Esophagus squamous epithelium (tissue), 5 donors: Measurements from ENCODE around the gene GNAI2. TPM values are rescaled to one million over a fixed set of nuclear protein-coding genes. Genes with fewer than 3 reads are reported as not detected.

Experiments used
- DNase-seq: peaks from one replicate; lab custom pipeline; 2025; lab: John Stamatoyannopoulos, UW
- H3K27ac ChIP-seq, 4 donors: fragments of 200-600 bp; sonication (generic); one replicate each; pipeline ENCODE4 v1.5.1; 2016 to 2019; ENCODE audit warnings: mild to moderate bottlenecking in 1 of 4
- H3K27me3 ChIP-seq, 4 donors: fragments of 200-600 bp; sonication (generic); 1 replicate in 3 of 4; 2 replicates in 1 of 4; pipeline versions ENCODE4 v1.5.1 to v1.6.0; 2017 to 2021; ENCODE audit warnings: antibody characterized with exemption in 1 of 4
- H3K36me3 ChIP-seq, 3 donors: fragments of 200-600 bp; sonication (generic); one replicate each; pipeline ENCODE4 v1.5.1; 2016 to 2019
- H3K4me1 ChIP-seq, 3 donors: fragments of 200-600 bp; sonication (generic); one replicate each; pipeline ENCODE4 v1.5.1; 2017 to 2019
- H3K4me3 ChIP-seq, 4 donors: fragments of 200-600 bp; sonication (generic); 1 replicate in 3 of 4; 2 replicates in 1 of 4; pipeline ENCODE4 v1.5.1; 2016 to 2019; ENCODE audit warnings: mild to moderate bottlenecking in 2 of 4, moderate library complexity in 1 of 4
- H3K9me3 ChIP-seq, 3 donors: fragments of 200-600 bp; sonication (generic); one replicate each; pipeline ENCODE4 v1.5.1; 2016 to 2019
- CTCF ChIP-seq, 6 experiments: fragments of 450-650 bp in 4 of 6; fragments of 200-600 bp in 2 of 6; sonication (generic) in 2 of 6; IDR thresholded peaks; one replicate each; pipeline ENCODE4 v1.5.1; 2016 to 2019; ENCODE audit warnings: antibody characterized with exemption in 6 of 6, mild to moderate bottlenecking in 4 of 6, moderate library complexity in 4 of 6
- POLR2A ChIP-seq, 4 donors: fragments of 450-650 bp; IDR thresholded peaks; one replicate each; pipeline ENCODE4 v1.6.1; 2017; ENCODE audit warnings: antibody characterized with exemption in 4 of 4, mild to moderate bottlenecking in 4 of 4, moderate library complexity in 3 of 4
- WGBS, 2 donors: methylation state at CpG; one replicate each; pipeline ENCODE4 v1.1.5; 2018; 5-methylcytosine and 5-hydroxymethylcytosine counted together
- intact Hi-C: fragments of 100-400 bp; cut with DNase I; formaldehyde crosslinking; loops from one replicate; pipeline ENCODE4 v1.15.0; 2022
- total RNA-seq, 4 donors: library from RNA; depleted of rRNA; stranded (reverse); fragments of >200 nt; gene quantifications; one replicate each; pipeline ENCODE4 v1.1.0, GENCODE V29; 2016
- donor health status: DM: yes; HTN: yes; CAD: no.

The GNAI2 gene
- total RNA-seq, 4 donors from 2014 or later = 39.8 to 122 (median 76.5) TPM

- WGBS, 2 donors = 100% methylated on average over 4 of the region's 6 CpGs; no CpG with 5 or more reads in 1 of the 2 donors
- intact Hi-C loops = no loop called here
- DNase-seq = no peak
- Histone ChIP-seq H3K27me3 (no peaks in the 10 kb centered on the region), H3K4me1 (peaks cover 17 to 33% (median 23%) of the 10 kb centered on the region in 3 donors), H3K27ac (no peak overlapping the region), H3K9me3 (no peaks in the 10 kb centered on the region), H3K36me3 (peaks cover 31 to 50% (median 32%) of the 10 kb centered on the region in 3 donors), H3K4me3 (no peak overlapping the region)
- TF ChIP-seq POLR2A (IDR thresholded peaks at IDR 0.05) (no peak), CTCF (IDR thresholded peaks at IDR 0.05) (no peak)
These were observed 53.1 kb downstream of the GNAI2 start for GRCh38 chr3:50289130-50289529.

GRCh38 chr3:50290161-50290641 is 54.2 kb downstream of the GNAI2 start:
- no peak for DNase-seq
- TF ChIP-seq POLR2A (IDR thresholded peaks at IDR 0.05) (no peak), CTCF (IDR thresholded peaks at IDR 0.05) (no peak)
- Histone ChIP-seq H3K36me3 (peaks cover 31 to 50% (median 32%) of the 10 kb centered on the region in 3 donors), H3K4me1 (peaks cover 17 to 33% (median 23%) of the 10 kb centered on the region in 3 donors), H3K9me3 (no peaks in the 10 kb centered on the region), H3K4me3 (no peak overlapping the region), H3K27ac (no peak overlapping the region), H3K27me3 (no peaks in the 10 kb centered on the region)
- intact Hi-C loops = no loop called here
- WGBS, 2 donors = 90 to 100% methylated on average over 1 to 11 of the region's 16 CpGs

GRCh38 chr3:50292159-50293078 is 56.4 kb downstream of the GNAI2 start, which contains the start of gene IFRD2:
TSS of gene IFRD2 (minus strand) at chr3:50292429. CDS start at chr3:50292274, 155 bp downstream.
- TF ChIP-seq POLR2A (IDR thresholded peaks at IDR 0.05) (peak in 3 of 4 donors; percentile 51 to 81 (median 76)), CTCF (IDR thresholded peaks at IDR 0.05) (peak in 2 of 6 experiments; percentile 9 to 46)
- no peaks in the 10 kb centered on the region for H3K9me3 ChIP-seq
- WGBS, 2 donors = 0% methylated on average over 4 to 6 of the region's 67 CpGs
- H3K36me3 ChIP-seq = peaks cover 24 to 46% (median 29%) of the 10 kb centered on the region in 3 donors
- intact Hi-C loops = no loop called here
- DNase-seq = peak; percentile 91
- H3K4me3 ChIP-seq = peak within 1 kb of the TSS; percentile 67 to 100 (median 80)
- no peaks in the 10 kb centered on the region for H3K27me3 ChIP-seq
- H3K4me1 ChIP-seq = peaks cover 17 to 33% (median 23%) of the 10 kb centered on the region in 3 donors
- peak within 1 kb of the TSS; percentile 84 to 92 (median 91) for H3K27ac ChIP-seq

DNA sequence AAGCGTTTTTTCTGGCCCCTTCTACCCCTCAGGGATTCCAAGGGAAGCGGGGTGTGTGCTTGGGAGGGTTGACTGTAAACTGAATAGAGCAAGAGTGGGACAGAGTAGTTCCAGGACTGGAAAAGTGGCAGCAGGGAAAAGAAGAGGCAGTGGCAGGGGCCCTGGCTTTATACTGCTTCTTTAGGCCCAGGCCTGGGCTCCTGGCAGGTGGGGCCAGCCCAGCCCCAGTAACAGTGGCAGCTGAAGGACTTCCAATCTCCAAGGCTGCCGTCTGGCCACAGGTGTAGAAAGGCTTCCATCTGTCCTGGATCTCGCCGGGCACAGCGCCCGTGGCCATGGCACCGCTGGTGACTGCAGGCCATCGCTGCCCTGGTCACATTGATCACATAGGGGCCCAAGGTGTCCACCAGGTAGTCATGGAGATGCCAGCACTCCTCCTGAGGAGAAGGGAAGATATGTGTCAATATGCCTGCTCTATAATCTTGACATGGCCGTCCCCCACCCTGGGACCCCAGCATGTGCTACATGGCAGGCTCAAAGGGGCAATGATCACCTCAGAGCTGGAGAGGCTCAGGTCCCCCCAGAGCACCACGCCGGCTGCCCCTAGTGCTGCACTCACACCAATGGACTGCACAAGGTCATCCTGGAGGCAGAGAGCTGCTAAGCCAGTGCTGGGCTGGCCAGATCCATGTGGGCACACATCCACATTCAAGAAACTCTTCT is 57.2 kb downstream of the GNAI2 start:
- no peaks in the 10 kb centered on the region for H3K9me3 ChIP-seq
- DNase-seq = no peak
- intact Hi-C loops = no loop called here
- TF ChIP-seq CTCF (IDR thresholded peaks at IDR 0.05) (no peak), POLR2A (IDR thresholded peaks at IDR 0.05) (no peak)
- H3K36me3 ChIP-seq = peaks cover 21 to 38% (median 22%) of the 10 kb centered on the region in 3 donors
- 66 to 77% methylated on average over 6 to 7 of the region's 12 CpGs for WGBS, 2 donors
- peak overlapping the region; percentile 84 to 92 (median 91) for H3K27ac ChIP-seq
- no peaks in the 10 kb centered on the region for H3K27me3 ChIP-seq
- H3K4me3 ChIP-seq = peak overlapping the region in 2 of 4 donors; percentile 71 to 90
- H3K4me1 ChIP-seq = peaks cover 22 to 42% (median 27%) of the 10 kb centered on the region in 3 donors
